OCI-LY1 (cell line): ENCODE data around the gene SLC9A6.

Source experiments
- EZH2 ChIP-seq: fragments of 200-600 bp; sonication (generic), shearing (Covaris generic); IDR thresholded peaks from 2 replicates; pipeline ENCODE4 v1.8.0; 2017; ENCODE audit warnings: borderline replicate concordance, mixed run types, mild to moderate bottlenecking, antibody characterized with exemption, low read length, moderate library complexity, mixed read lengths
- TF ChIP-seq, protein P1 (sequence below): fragments of 200-600 bp; sonication (generic), shearing (Covaris generic); IDR thresholded peaks from 2 replicates; pipeline ENCODE4 v1.5.1; 2017; ENCODE audit warnings: mild to moderate bottlenecking, antibody characterized with exemption, low read length, moderate library complexity, mixed read lengths

DNA sequence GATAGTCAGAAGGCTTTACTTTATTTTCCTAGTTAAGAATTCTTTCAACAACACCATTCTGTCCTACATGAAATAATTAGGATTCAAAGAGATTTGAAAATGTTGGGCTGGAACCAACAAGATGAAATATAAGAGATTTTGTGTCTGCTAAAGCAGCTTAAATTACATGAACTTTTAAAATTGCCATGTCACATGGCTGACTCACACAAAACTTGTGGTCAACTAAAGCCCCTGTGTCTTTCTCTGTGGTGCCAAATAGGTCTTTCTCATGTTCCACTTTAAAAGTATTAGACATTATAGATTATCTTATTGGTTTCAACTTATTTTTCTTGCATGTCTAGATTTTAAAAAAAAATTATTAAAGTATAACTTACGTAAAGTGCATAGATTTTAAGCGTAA is 101.3 kb downstream of the SLC9A6 start:
- TF ChIP-seq, protein P1, sequence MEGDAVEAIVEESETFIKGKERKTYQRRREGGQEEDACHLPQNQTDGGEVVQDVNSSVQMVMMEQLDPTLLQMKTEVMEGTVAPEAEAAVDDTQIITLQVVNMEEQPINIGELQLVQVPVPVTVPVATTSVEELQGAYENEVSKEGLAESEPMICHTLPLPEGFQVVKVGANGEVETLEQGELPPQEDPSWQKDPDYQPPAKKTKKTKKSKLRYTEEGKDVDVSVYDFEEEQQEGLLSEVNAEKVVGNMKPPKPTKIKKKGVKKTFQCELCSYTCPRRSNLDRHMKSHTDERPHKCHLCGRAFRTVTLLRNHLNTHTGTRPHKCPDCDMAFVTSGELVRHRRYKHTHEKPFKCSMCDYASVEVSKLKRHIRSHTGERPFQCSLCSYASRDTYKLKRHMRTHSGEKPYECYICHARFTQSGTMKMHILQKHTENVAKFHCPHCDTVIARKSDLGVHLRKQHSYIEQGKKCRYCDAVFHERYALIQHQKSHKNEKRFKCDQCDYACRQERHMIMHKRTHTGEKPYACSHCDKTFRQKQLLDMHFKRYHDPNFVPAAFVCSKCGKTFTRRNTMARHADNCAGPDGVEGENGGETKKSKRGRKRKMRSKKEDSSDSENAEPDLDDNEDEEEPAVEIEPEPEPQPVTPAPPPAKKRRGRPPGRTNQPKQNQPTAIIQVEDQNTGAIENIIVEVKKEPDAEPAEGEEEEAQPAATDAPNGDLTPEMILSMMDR: no peak
- TF ChIP-seq EZH2: no peak
